ENCODE measurements around the gene CFAP97D1. TPM values are rescaled to one million over a fixed set of nuclear protein-coding genes. Genes with fewer than 3 reads are reported as not detected.

CFAP97D1 gene
- total and polyA plus RNA-seq, 2 experiments from 2014 or later: 0.07 to 0.10 TPM

DNA sequence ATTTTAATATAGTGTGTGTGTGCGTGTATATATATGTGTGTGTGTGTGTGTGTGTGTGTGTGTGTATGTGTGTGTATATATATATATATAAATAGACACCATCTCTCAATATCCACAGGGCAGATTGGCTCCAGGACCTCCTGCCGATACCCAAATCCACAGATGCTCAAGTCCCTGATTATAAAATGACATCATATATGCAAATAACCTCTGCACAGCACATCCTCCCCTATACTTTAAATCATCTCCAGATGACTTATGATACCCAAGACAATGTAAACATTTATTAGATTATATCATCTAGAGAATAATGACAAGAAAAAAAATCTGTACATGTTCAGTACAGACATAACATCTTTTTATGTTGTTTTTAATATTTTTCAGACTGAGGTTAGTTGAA, 9.3 kb upstream of the CFAP97D1 start:
- no peaks in the 10 kb centered on the region for H3K9me2 ChIP-seq (ENCODE audit: insufficient read depth)
- no peak overlapping the region for H3K4me3 ChIP-seq
- no peak overlapping the region for H2AFZ ChIP-seq
- no peaks in the 10 kb centered on the region; the same call in 1 of the 2 replicates for H3K79me2 ChIP-seq (replicated peaks; ENCODE audit: insufficient read depth)
- no peak overlapping the region for H3K4me3 Mint-ChIP-seq
- H3K4me2 ChIP-seq: no peak overlapping the region
- no peaks in the 10 kb centered on the region for H3K9me3 Mint-ChIP-seq
- no peak for DNase-seq (ENCODE audit: low spot score)
- no peaks in the 10 kb centered on the region for H3K4me1 ChIP-seq (ENCODE audit: insufficient read depth)
- peaks cover 37% of the 10 kb centered on the region for H3K36me3 Mint-ChIP-seq (ENCODE audit: low read depth)
- H3F3A ChIP-seq (replicated peaks; ENCODE audit: low read depth): no peaks in the 10 kb centered on the region
- no peak overlapping the region for H3K27ac Mint-ChIP-seq
- no peak overlapping the region for H3K27ac ChIP-seq (ENCODE audit: low read depth)
- H3K27me3 ChIP-seq (ENCODE audit: insufficient read depth): no peaks in the 10 kb centered on the region
- 0 out of 2 replicates have a peak, but pooled peaks cover 5% of the 10 kb centered on the region for H3K36me3 ChIP-seq (ENCODE audit: insufficient read depth)
- ATAC-seq: no peak
- H3K4me1 Mint-ChIP-seq: no peaks in the 10 kb centered on the region
- no peak for TF ChIP-seq EZH2 (IDR thresholded peaks at IDR 0.05; ENCODE audit: low read depth, unreplicated experiment)
- TF ChIP-seq, protein P1, sequence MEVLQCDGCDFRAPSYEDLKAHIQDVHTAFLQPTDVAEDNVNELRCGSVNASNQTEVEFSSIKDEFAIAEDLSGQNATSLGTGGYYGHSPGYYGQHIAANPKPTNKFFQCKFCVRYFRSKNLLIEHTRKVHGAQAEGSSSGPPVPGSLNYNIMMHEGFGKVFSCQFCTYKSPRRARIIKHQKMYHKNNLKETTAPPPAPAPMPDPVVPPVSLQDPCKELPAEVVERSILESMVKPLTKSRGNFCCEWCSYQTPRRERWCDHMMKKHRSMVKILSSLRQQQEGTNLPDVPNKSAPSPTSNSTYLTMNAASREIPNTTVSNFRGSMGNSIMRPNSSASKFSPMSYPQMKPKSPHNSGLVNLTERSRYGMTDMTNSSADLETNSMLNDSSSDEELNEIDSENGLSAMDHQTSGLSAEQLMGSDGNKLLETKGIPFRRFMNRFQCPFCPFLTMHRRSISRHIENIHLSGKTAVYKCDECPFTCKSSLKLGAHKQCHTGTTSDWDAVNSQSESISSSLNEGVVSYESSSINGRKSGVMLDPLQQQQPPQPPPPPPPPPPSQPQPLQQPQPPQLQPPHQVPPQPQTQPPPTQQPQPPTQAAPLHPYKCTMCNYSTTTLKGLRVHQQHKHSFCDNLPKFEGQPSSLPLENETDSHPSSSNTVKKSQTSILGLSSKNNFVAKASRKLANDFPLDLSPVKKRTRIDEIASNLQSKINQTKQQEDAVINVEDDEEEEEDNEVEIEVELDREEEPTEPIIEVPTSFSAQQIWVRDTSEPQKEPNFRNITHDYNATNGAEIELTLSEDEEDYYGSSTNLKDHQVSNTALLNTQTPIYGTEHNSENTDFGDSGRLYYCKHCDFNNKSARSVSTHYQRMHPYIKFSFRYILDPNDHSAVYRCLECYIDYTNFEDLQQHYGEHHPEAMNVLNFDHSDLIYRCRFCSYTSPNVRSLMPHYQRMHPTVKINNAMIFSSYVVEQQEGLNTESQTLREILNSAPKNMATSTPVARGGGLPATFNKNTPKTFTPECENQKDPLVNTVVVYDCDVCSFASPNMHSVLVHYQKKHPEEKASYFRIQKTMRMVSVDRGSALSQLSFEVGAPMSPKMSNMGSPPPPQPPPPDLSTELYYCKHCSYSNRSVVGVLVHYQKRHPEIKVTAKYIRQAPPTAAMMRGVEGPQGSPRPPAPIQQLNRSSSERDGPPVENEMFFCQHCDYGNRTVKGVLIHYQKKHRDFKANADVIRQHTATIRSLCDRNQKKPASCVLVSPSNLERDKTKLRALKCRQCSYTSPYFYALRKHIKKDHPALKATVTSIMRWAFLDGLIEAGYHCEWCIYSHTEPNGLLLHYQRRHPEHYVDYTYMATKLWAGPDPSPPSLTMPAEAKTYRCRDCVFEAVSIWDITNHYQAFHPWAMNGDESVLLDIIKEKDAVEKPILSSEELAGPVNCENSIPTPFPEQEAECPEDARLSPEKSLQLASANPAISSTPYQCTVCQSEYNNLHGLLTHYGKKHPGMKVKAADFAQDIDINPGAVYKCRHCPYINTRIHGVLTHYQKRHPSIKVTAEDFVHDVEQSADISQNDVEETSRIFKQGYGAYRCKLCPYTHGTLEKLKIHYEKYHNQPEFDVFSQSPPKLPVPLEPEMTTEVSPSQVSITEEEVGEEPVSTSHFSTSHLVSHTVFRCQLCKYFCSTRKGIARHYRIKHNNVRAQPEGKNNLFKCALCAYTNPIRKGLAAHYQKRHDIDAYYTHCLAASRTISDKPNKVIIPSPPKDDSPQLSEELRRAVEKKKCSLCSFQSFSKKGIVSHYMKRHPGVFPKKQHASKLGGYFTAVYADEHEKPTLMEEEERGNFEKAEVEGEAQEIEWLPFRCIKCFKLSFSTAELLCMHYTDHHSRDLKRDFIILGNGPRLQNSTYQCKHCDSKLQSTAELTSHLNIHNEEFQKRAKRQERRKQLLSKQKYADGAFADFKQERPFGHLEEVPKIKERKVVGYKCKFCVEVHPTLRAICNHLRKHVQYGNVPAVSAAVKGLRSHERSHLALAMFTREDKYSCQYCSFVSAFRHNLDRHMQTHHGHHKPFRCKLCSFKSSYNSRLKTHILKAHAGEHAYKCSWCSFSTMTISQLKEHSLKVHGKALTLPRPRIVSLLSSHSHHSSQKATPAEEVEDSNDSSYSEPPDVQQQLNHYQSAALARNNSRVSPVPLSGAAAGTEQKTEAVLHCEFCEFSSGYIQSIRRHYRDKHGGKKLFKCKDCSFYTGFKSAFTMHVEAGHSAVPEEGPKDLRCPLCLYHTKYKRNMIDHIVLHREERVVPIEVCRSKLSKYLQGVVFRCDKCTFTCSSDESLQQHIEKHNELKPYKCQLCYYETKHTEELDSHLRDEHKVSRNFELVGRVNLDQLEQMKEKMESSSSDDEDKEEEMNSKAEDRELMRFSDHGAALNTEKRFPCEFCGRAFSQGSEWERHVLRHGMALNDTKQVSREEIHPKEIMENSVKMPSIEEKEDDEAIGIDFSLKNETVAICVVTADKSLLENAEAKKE (CRISPR knock-in tag; IDR thresholded peaks at IDR 0.05): no peak
- no peak for TF ChIP-seq JUNB (IDR thresholded peaks at IDR 0.05; ENCODE audit: unreplicated experiment)
- TF ChIP-seq STAT1 (IDR thresholded peaks at IDR 0.05; ENCODE audit: unreplicated experiment): no peak
- no peak for TF ChIP-seq ETS1 (IDR thresholded peaks at IDR 0.05)
- TF ChIP-seq ZNF114 (CRISPR knock-in tag; IDR thresholded peaks at IDR 0.05): no peak
- TF ChIP-seq, protein P2, sequence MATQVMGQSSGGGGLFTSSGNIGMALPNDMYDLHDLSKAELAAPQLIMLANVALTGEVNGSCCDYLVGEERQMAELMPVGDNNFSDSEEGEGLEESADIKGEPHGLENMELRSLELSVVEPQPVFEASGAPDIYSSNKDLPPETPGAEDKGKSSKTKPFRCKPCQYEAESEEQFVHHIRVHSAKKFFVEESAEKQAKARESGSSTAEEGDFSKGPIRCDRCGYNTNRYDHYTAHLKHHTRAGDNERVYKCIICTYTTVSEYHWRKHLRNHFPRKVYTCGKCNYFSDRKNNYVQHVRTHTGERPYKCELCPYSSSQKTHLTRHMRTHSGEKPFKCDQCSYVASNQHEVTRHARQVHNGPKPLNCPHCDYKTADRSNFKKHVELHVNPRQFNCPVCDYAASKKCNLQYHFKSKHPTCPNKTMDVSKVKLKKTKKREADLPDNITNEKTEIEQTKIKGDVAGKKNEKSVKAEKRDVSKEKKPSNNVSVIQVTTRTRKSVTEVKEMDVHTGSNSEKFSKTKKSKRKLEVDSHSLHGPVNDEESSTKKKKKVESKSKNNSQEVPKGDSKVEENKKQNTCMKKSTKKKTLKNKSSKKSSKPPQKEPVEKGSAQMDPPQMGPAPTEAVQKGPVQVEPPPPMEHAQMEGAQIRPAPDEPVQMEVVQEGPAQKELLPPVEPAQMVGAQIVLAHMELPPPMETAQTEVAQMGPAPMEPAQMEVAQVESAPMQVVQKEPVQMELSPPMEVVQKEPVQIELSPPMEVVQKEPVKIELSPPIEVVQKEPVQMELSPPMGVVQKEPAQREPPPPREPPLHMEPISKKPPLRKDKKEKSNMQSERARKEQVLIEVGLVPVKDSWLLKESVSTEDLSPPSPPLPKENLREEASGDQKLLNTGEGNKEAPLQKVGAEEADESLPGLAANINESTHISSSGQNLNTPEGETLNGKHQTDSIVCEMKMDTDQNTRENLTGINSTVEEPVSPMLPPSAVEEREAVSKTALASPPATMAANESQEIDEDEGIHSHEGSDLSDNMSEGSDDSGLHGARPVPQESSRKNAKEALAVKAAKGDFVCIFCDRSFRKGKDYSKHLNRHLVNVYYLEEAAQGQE (IDR thresholded peaks at IDR 0.05; ENCODE audit: unreplicated experiment): no peak
- TF ChIP-seq CTCF (conservative IDR thresholded peaks at IDR 0.05; ENCODE audit: low read depth in 2 of 2): no peak
- no peak for TF ChIP-seq CREB1 (CRISPR knock-in tag; IDR thresholded peaks at IDR 0.05; ENCODE audit: low read depth)
- TF ChIP-seq NANOG (IDR thresholded peaks at IDR 0.05; ENCODE audit: borderline replicate concordance): no peak
- TF ChIP-seq POLR2AphosphoS5 (IDR thresholded peaks at IDR 0.05; ENCODE audit: low read depth): no peak
- no peak for TF ChIP-seq ZNF331 (CRISPR knock-in tag; IDR thresholded peaks at IDR 0.05; ENCODE audit: low read depth)
- no peak for TF ChIP-seq EZH2phosphoT487 (IDR thresholded peaks at IDR 0.05; ENCODE audit: unreplicated experiment)
- peaks cover 5% of the 10 kb centered on the region for H3K27me3 Mint-ChIP-seq (ENCODE audit: insufficient read depth, low read depth, poor library complexity)
- 0 out of 2 replicates have a peak, but pooled peaks cover 2% of the 10 kb centered on the region for H4K20me1 ChIP-seq (replicated peaks; ENCODE audit: insufficient read depth)

All from GM23338 (cell line).